Measurements from ENCODE around the gene PERP.
"Not testable (repeated sequence)": the region's sequence is repeated elsewhere in the genome, so short reads cannot be mapped to it uniquely, and the experiment has no call there.

PERP gene

DNA sequence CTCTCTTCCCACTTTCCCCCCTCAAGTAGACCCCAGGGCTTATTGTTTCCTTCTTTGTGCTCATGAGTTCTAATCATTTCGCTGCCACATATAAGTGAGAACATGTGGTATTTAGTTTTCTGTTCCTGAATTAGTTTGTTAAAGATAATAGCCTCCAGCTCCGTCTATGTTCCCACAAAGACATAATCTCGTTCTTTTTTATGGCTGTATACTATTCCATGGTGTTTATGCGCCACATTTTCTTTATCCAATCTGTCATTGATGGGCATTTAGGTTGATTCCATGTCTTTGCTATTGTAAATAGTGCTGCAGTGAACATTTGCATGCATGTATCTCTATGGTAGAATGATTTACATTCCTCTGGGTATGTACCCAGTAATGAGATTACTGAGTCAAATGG, 16.9 kb upstream of the PERP start:
- no peak for TF ChIP-seq ZNF274 (IDR thresholded peaks at IDR 0.05; ENCODE audit: low read depth, low read length)
- TF ChIP-seq SUZ12 (IDR thresholded peaks at IDR 0.05; ENCODE audit: extremely low read depth, insufficient read depth, insufficient read length), result no peak
- TF ChIP-seq YY1 (IDR thresholded peaks at IDR 0.05; ENCODE audit: insufficient read depth, insufficient read length), result no peak
- Histone ChIP-seq H3K9ac (ENCODE audit: insufficient read length, low read depth) (no peak overlapping the region), H3K27me3 (ENCODE audit: insufficient read depth, insufficient read length) (no peaks in the 10 kb centered on the region), H3K36me3 (ENCODE audit: insufficient read depth, insufficient read length, low read length) (no peaks in the 10 kb centered on the region), H3K9me3 (ENCODE audit: insufficient read depth, low read length) (no peaks in the 10 kb centered on the region), H3K4me3 (ENCODE audit: insufficient read length, low read depth) (no peak overlapping the region), H3K4me1 (ENCODE audit: insufficient read depth, insufficient read length) (no peaks in the 10 kb centered on the region)
- no peak for DNase-seq (ENCODE audit: low read depth, low spot score)

DNA sequence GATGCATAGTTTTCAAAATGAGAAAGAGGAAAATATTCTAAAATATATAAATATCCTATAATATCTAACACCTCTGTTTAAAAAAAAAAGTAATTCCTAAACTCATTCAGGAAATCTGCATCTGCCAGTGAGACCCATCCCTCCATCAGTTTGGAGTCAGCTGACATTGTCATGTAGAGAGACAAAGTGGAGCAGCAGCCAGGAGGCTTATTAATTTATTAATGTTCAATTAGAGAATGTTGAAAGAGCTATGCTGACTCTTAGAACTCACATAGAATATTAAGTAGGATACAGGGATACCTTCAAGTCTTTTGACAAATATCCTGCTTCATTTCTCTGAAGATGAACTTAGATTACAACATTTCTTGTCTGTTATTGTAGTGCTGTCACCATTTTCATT, 12.8 kb upstream of the PERP start:
- no peak for DNase-seq (ENCODE audit: low read depth, low spot score)
- no peaks in the 10 kb centered on the region for H3K36me3 ChIP-seq (ENCODE audit: insufficient read depth, insufficient read length, low read length)
- no peaks in the 10 kb centered on the region for H3K9me3 ChIP-seq (ENCODE audit: insufficient read depth, low read length)
- TF ChIP-seq SUZ12 (IDR thresholded peaks at IDR 0.05; ENCODE audit: extremely low read depth, insufficient read depth, insufficient read length), result no peak
- no peak for TF ChIP-seq YY1 (IDR thresholded peaks at IDR 0.05; ENCODE audit: insufficient read depth, insufficient read length)
- TF ChIP-seq ZNF274 (IDR thresholded peaks at IDR 0.05; ENCODE audit: low read depth, low read length), result no peak
- no peak overlapping the region for H3K4me3 ChIP-seq (ENCODE audit: insufficient read length, low read depth)
- H3K4me1 ChIP-seq (ENCODE audit: insufficient read depth, insufficient read length), result no peaks in the 10 kb centered on the region
- H3K9ac ChIP-seq (ENCODE audit: insufficient read length, low read depth), result no peak overlapping the region
- H3K27me3 ChIP-seq (ENCODE audit: insufficient read depth, insufficient read length), result no peaks in the 10 kb centered on the region

- not testable (repeated sequence) for H3K4me1 ChIP-seq (ENCODE audit: insufficient read depth, insufficient read length); H3K9me3 ChIP-seq (ENCODE audit: insufficient read depth, low read length); H3K36me3 ChIP-seq (ENCODE audit: insufficient read depth, insufficient read length, low read length); DNase-seq (ENCODE audit: low read depth, low spot score); H3K4me3 ChIP-seq (ENCODE audit: insufficient read length, low read depth); H3K9ac ChIP-seq (ENCODE audit: insufficient read length, low read depth); H3K27me3 ChIP-seq (ENCODE audit: insufficient read depth, insufficient read length)
These were observed 12.0 kb upstream of the PERP start for GRCh38 chr6:138119229-138119628.

DNA sequence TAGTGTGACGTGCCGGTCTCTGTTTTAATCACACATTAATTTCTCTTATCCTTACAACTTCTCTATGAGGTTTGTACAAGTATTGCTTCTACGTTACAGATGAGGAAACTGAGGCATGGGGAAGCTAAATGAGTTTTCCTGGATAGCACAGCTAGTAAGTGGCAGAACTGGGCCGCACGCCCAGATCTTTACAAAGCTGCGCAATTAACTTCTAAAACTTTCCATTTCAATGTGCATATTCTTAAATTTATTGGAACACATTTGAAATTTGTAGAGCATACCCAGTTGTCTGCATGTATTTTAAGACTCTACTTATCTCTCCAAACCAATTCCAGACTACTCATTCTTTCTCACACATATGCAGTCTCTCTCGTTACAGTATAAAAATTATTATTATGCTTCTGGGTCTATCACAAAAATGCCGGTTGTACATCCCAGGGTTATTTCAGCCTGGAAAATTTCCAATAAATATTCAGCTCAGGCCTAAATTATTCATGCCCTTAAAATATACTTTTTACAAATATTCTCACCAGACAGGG, 10.2 kb upstream of the PERP start:
- no peaks in the 10 kb centered on the region for H3K36me3 ChIP-seq (ENCODE audit: insufficient read depth, insufficient read length, low read length)
- H3K9ac ChIP-seq (ENCODE audit: insufficient read length, low read depth), result no peak overlapping the region
- no peaks in the 10 kb centered on the region for H3K4me1 ChIP-seq (ENCODE audit: insufficient read depth, insufficient read length)
- H3K9me3 ChIP-seq (ENCODE audit: insufficient read depth, low read length), result no peaks in the 10 kb centered on the region
- no peaks in the 10 kb centered on the region for H3K27me3 ChIP-seq (ENCODE audit: insufficient read depth, insufficient read length)
- DNase-seq (ENCODE audit: low read depth, low spot score), result no peak
- H3K4me3 ChIP-seq (ENCODE audit: insufficient read length, low read depth), result no peak overlapping the region
- no peak for TF ChIP-seq ZNF274 (IDR thresholded peaks at IDR 0.05; ENCODE audit: low read depth, low read length)
- TF ChIP-seq YY1 (IDR thresholded peaks at IDR 0.05; ENCODE audit: insufficient read depth, insufficient read length), result no peak
- TF ChIP-seq SUZ12 (IDR thresholded peaks at IDR 0.05; ENCODE audit: extremely low read depth, insufficient read depth, insufficient read length), result no peak

DNA sequence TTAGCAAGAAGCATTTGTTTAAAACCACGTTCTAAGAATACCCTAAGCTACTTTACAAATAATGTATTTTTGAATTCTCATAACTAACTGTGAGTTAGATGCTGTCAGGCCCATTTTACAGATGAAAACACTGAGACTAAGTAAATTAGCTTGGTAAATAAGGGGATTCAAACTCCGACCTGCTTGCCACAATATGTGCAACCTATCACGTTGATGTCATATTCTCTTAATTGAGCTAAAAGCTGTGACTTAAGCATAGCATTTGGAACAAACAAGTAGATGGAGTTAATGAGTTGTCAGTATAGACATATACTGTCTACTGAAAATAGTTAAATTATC, 9.4 kb upstream of the PERP start:
- DNase-seq (ENCODE audit: low read depth, low spot score), result no peak
- TF ChIP-seq YY1 (IDR thresholded peaks at IDR 0.05; ENCODE audit: insufficient read depth, insufficient read length) (no peak), ZNF274 (IDR thresholded peaks at IDR 0.05; ENCODE audit: low read depth, low read length) (no peak), SUZ12 (IDR thresholded peaks at IDR 0.05; ENCODE audit: extremely low read depth, insufficient read depth, insufficient read length) (no peak)
- Histone ChIP-seq H3K4me1 (ENCODE audit: insufficient read depth, insufficient read length) (no peaks in the 10 kb centered on the region), H3K36me3 (ENCODE audit: insufficient read depth, insufficient read length, low read length) (no peaks in the 10 kb centered on the region), H3K9ac (ENCODE audit: insufficient read length, low read depth) (no peak overlapping the region), H3K9me3 (ENCODE audit: insufficient read depth, low read length) (no peaks in the 10 kb centered on the region), H3K27me3 (ENCODE audit: insufficient read depth, insufficient read length) (no peaks in the 10 kb centered on the region), H3K4me3 (ENCODE audit: insufficient read length, low read depth) (no peak overlapping the region)

GRCh38 chr6:138115877-138116660, 8.8 kb upstream of the PERP start:
- no peak for TF ChIP-seq ZNF274 (IDR thresholded peaks at IDR 0.05; ENCODE audit: low read depth, low read length)
- no peak for TF ChIP-seq YY1 (IDR thresholded peaks at IDR 0.05; ENCODE audit: insufficient read depth, insufficient read length)
- no peak for TF ChIP-seq SUZ12 (IDR thresholded peaks at IDR 0.05; ENCODE audit: extremely low read depth, insufficient read depth, insufficient read length)
- peak; percentile 43 for DNase-seq (ENCODE audit: low read depth, low spot score)
- H3K9ac ChIP-seq (ENCODE audit: insufficient read length, low read depth), result no peak overlapping the region

GRCh38 chr6:138115201-138115600, 8.0 kb upstream of the PERP start:
- no peak overlapping the region for H3K9ac ChIP-seq (ENCODE audit: insufficient read length, low read depth)
- H3K4me3 ChIP-seq (ENCODE audit: insufficient read length, low read depth), result no peak overlapping the region
- DNase-seq (ENCODE audit: low read depth, low spot score), result no peak
- H3K27me3 ChIP-seq (ENCODE audit: insufficient read depth, insufficient read length), result no peaks in the 10 kb centered on the region
- H3K4me1 ChIP-seq (ENCODE audit: insufficient read depth, insufficient read length), result no peaks in the 10 kb centered on the region
- no peaks in the 10 kb centered on the region for H3K9me3 ChIP-seq (ENCODE audit: insufficient read depth, low read length)
- H3K36me3 ChIP-seq (ENCODE audit: insufficient read depth, insufficient read length, low read length), result no peaks in the 10 kb centered on the region
- TF ChIP-seq SUZ12 (IDR thresholded peaks at IDR 0.05; ENCODE audit: extremely low read depth, insufficient read depth, insufficient read length) (no peak), YY1 (IDR thresholded peaks at IDR 0.05; ENCODE audit: insufficient read depth, insufficient read length) (no peak), ZNF274 (IDR thresholded peaks at IDR 0.05; ENCODE audit: low read depth, low read length) (no peak)

More at GRCh38 chr6:138115877-138116660, 8.8 kb upstream of the PERP start:
- Histone ChIP-seq H3K4me3 (ENCODE audit: insufficient read length, low read depth) (no peak overlapping the region), H3K36me3 (ENCODE audit: insufficient read depth, insufficient read length, low read length) (no peaks in the 10 kb centered on the region), H3K27me3 (ENCODE audit: insufficient read depth, insufficient read length) (no peaks in the 10 kb centered on the region), H3K4me1 (ENCODE audit: insufficient read depth, insufficient read length) (no peaks in the 10 kb centered on the region), H3K9me3 (ENCODE audit: insufficient read depth, low read length) (no peaks in the 10 kb centered on the region)

Measured in NT2/D1 (cell line).